Measurements from ENCODE around the gene LY86.

DNA sequence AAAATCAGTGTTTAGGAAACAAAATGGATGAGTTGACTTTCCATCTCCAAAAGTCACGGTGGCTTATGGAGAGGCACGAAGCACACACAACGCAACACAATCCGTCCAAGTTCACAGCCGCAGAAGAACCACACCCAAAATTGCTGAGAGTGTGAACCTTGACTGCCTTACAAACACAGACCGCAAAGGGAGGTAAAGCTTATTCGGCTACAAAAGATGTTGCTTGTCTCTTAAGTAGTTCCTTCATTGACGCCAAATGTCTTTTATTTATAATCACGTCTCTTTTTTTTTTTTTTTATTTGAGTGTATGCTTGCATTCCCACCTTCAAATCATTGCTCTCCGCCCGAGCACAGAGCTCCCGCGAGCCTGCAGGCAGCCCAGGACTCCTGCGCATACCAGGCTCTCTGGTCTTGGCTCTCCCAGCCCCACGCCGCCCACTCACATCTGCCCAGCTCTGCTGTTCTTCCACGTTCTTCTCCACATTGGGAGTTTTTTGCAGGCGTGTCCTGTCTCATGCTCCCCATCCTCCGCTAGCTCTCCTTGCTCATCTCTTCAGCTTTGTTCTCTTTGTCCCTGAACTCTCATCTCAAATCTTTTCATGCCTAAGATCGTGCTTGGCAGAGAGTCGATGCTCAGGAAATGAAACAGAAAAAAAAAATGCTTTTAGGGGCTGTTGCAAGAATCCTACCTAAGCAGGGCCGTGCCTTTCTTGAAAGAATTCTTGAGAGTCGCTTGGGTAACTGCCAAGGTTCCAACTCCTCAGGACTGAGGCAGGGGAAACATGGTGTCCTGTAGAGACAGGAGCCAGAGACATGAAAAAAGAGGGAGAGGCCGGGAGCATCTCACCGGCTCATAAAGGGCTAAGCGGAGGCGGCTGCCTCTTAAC is 25.8 kb downstream of the LY86 start:
- TF ChIP-seq POLR2A (IDR thresholded peaks at IDR 0.05) (no peak), POLR2AphosphoS5 (IDR thresholded peaks at IDR 0.05) (no peak), CTCF (IDR thresholded peaks at IDR 0.05) (no peak)
